Coronary artery (tissue), 2 donors: ENCODE measurements around the gene SMOC2.

Source experiments
- DNase-seq: peaks from one replicate; pipeline ENCODE4 v3.0.0-alpha.2; 2017; ENCODE audit warnings: low spot score
- H3K27ac ChIP-seq, 2 donors: fragments of 200-600 bp; sonication (generic); one replicate each; pipeline ENCODE4 v1.5.1; 2016 to 2019
- H3K4me3 ChIP-seq: fragments of 200-600 bp; sonication (generic); 2 replicates; pipeline ENCODE4 v1.5.1; 2016; ENCODE audit warnings: mild to moderate bottlenecking, moderate library complexity
- TF ChIP-seq, protein P1 (sequence below): fragments of 200-600 bp; sonication (generic); IDR thresholded peaks from one replicate; pipeline ENCODE4 v1.5.1; 2019; ENCODE audit warnings: antibody characterized with exemption

Gene SMOC2

DNA sequence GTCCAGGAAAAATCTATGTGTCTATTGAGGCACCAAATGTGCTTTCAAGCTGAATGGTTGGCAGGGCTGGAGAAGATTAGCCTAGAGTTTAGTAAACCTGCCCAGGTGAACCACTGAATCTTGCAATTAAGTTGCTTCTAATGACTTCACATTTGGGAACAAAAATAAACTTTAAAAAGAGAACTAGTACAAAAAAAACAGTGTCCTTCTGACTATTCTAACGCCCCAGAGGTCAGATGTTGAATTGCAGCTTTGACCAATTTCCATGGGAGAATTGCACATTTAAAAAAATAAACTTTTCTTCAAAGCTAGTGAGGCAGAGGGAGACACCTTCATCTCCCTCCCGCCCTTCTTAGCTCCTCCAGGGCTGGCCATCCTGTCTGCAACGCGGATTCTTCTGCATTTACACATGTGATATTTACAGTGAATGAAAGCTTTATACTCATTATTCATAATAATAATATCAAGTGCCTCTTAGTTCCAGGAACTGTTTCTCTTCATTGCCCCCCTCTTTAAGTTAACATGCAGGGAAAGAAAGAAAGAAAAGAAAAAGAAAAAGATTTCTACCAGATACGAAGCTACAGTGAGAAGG lies 270.2 kb downstream of the SMOC2 start:
- Histone ChIP-seq H3K27ac (no peak overlapping the region), H3K4me3 (no peak overlapping the region)
- no peak for DNase-seq
- TF ChIP-seq, protein P1, sequence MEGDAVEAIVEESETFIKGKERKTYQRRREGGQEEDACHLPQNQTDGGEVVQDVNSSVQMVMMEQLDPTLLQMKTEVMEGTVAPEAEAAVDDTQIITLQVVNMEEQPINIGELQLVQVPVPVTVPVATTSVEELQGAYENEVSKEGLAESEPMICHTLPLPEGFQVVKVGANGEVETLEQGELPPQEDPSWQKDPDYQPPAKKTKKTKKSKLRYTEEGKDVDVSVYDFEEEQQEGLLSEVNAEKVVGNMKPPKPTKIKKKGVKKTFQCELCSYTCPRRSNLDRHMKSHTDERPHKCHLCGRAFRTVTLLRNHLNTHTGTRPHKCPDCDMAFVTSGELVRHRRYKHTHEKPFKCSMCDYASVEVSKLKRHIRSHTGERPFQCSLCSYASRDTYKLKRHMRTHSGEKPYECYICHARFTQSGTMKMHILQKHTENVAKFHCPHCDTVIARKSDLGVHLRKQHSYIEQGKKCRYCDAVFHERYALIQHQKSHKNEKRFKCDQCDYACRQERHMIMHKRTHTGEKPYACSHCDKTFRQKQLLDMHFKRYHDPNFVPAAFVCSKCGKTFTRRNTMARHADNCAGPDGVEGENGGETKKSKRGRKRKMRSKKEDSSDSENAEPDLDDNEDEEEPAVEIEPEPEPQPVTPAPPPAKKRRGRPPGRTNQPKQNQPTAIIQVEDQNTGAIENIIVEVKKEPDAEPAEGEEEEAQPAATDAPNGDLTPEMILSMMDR: no peak

DNA sequence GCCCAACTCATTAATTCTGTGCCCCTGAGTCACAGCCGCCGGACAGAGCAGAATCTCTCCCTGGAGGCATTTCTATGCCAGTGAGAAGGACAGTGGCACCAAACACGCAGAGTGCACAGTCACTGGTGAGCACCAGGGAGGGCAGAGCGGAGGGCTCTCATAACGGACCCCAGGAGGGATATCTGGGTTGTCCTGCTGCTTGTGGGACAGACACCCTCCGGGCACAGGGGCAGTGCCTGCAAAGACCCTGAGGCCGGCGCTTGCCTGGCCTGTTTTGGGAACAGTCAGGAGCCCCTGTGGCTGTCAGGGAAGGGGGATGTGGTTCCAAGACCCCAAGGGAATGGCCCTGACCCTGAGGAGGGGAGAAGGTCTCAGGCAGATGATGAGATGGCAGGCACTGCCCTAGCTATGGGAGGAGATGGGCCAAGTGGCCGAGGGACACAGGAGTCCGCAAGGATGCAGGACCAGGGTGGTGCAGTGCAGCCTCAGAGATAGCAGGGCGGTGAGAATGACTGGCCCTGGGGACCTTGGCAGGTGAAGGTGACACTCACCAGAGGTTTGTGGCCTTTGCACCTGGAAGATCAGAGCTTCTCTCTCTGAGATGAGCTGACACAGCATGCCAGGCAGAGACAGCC lies 270.8 kb downstream of the SMOC2 start:
- Histone ChIP-seq H3K27ac (no peak overlapping the region), H3K4me3 (no peak overlapping the region)
- DNase-seq: peak; percentile 67
- TF ChIP-seq, protein P1: no peak

DNA sequence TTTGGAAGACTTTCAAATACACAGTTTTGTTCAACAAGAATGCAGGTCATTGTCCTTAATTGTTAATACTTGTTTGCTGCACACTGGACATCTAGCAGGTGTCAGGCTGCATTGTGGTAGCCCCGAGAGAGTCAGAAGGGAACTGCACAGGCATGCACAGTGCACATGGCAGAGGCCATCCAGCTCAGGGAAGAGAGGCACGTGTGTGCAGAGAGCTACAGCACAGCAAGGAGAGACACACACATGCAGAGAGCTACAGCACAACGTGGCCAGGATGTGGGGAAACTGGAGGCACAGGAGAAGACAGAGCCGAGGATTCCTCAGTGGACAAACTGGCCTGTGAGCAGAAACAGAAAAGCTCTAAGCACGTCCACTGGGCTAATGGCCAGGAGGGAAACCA lies 272.0 kb downstream of the SMOC2 start:
- TF ChIP-seq, protein P1: no peak
- Histone ChIP-seq H3K27ac (no peak overlapping the region), H3K4me3 (no peak overlapping the region)
- no peak for DNase-seq

DNA sequence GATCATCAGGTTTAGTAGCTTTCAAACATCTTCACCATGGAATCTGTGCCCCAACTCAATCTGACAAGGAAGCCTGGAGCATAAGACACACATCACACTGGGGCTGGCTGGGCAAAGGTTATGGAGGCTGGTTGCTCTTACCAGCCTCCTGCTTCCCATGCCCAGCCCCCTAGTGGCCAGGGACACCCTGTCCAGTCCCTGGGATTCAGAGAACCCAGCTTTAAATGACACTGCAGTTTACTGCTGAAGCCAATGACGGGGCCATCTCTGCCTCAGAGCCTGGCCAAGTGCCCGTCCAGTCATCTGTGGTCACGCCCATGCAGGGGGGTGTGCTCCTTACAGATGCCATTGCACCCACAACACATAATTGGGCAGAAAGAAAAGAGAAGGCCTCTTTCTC lies 272.9 kb downstream of the SMOC2 start:
- no peak overlapping the region for H3K4me3 ChIP-seq
- no peak overlapping the region for H3K27ac ChIP-seq
- DNase-seq: peak; percentile 22
- TF ChIP-seq, protein P1: no peak

DNA sequence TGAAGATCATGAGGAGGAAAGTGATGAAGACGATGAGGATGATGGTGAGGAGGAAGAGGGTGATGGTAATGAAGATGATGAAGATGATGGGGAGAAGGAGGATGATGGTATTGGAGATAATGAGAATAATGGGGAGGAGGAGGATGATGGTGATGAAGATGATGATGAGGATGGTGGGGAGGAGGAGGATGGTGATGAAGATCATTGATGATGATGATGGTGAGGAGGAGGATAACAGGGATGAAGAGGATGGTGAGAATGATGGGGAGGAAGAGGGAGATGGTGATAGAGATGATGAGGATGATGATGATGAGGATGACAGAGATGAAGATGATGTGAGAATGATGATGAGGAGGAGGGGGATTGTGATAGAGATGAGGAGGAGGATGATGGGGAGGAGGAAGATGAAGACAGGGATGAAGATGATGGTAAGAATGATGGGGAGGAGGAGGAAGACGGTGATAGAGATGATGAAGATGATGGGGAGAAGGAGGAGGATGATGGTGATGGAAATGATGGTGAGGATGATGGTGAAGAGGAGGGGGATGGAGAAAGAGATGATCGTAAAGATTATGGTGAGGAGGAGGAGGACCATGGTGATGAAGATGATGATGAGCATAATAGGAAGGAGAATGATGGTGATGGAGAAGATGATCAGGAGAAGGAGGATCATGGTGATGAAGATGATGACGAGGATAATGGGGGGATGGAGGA lies 273.7 kb downstream of the SMOC2 start:
- TF ChIP-seq, protein P1: no peak
- DNase-seq: no peak
- Histone ChIP-seq H3K4me3 (no peak overlapping the region), H3K27ac (no peak overlapping the region)

DNA sequence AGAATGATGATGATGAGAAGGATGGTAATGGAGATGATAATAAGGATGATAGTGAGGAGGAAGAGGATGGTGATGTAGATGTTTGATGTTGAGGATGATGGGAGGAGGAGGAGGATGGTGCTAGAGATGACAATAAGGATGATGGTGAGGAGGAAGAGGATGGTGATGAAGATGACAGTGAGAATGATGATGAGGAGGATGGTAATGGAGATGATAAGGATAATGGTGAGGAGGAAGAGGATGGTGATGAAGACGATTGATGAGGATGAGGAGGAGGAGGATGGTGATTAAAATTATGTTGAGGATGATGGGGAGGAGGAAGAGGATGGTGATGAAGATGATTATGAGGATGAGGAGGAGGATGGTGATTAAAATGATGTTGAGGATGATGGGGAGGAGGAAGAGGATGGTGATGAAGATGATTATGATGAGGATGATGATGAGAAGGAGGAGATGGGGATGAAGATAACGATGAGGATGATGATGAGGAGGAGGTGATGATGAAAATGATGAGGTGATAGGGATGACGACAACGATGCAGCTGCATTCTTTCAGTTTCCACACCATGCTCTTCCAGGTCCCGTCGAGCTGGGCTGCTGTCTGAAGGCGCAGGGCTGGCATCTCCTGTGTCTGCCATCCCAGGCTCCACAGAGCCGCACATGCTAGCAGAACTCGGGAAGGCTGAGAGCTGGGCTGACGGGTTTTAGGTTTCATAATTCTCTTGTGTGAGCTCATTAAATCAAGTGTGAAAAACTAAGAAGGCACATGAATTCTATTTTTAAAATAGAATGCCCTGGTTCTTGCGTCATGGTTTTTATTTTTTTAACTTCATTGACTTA lies 274.9 kb downstream of the SMOC2 start:
- Histone ChIP-seq H3K4me3 (no peak overlapping the region), H3K27ac (no peak overlapping the region)
- TF ChIP-seq, protein P1: no peak
- DNase-seq: peak; percentile 24
